A549 (cell line): ENCODE measurements around the gene TRIM28. TPM values are rescaled to one million over a fixed set of nuclear protein-coding genes. Genes with fewer than 3 reads are reported as not detected.
A peak's percentile ranks its signal among the peaks of the same experiment; 100 is the strongest.
"Not testable (repeated sequence)": the region's sequence is repeated elsewhere in the genome, so short reads cannot be mapped to it uniquely, and the experiment has no call there.

Experiments
- ATAC-seq, 2 experiments: fragments of 200-7000 bp in 1 of 2; fragments of >200 bp in 1 of 2; cut with Nextera tagmentation in 1 of 2; cut with Tn5 transposase in 1 of 2; 3 replicates each; pipeline versions ENCODE4 v1.8.0 to v1.9.1; 2018 to 2020; ENCODE audit warnings: mild to moderate bottlenecking in 1 of 2, moderate library complexity in 1 of 2
- CTCF ChIA-PET: fragments of 300-600 bp; sonication (Branson Sonifier 250); formaldehyde crosslinking; extraction: SDS; loops from one replicate; lab custom pipeline; 2021; ENCODE audit warnings: antibody characterized with exemption, inconsistent platforms; lab: Yijun Ruan, JAX
- POLR2A ChIA-PET: fragments of 350-600 bp; formaldehyde crosslinking; extraction: SDS; loops from one replicate; lab custom pipeline; 2021; ENCODE audit warnings: antibody characterized with exemption, inconsistent platforms; lab: Yijun Ruan, JAX
- DNase-seq, 2 experiments: peaks; one replicate each; pipeline versions ENCODE4 v3.0.0 to v3.0.0-alpha.2; 2011 to 2016; ENCODE audit warnings: low read depth in 1 of 2, low spot score in 1 of 2
- FAIRE-seq: peaks from 2 replicates; lab custom pipeline; 2011; peaks lifted over from hg19 to GRCh38; lab: Jason Lieb, UNC
- H3K27ac ChIP-seq, 2 experiments: fragments of >200 bp; sonication (Bioruptor Twin); formaldehyde crosslinking; 3 replicates each; pipeline ENCODE4 v1.5.1; 2016 to 2017
- H3K4me1 ChIP-seq: fragments of >200 bp; sonication (Bioruptor Twin); formaldehyde crosslinking; 3 replicates; pipeline ENCODE4 v1.6.1; 2016
- H3K4me2 ChIP-seq: fragments of >200 bp; sonication (Bioruptor Twin); formaldehyde crosslinking; 3 replicates; pipeline ENCODE4 v1.6.1; 2016
- H3K4me3 ChIP-seq: fragments of >200 bp; sonication (Bioruptor Twin); formaldehyde crosslinking; 3 replicates; pipeline ENCODE4 v1.5.1; 2016
- H3K9me3 ChIP-seq: fragments of >200 bp; sonication (Bioruptor Twin); formaldehyde crosslinking; 3 replicates; pipeline ENCODE4 v1.6.1; 2016
- CHD2 ChIP-seq: fragments of 150-350 bp; IDR thresholded peaks from 2 replicates; pipeline ENCODE4 v1.6.1; 2014; ENCODE audit warnings: low read length; ENCODE audit not compliant: partially characterized antibody
- EP300 ChIP-seq, 2 experiments: fragments of >200 bp; sonication (Bioruptor Twin); formaldehyde crosslinking; IDR thresholded peaks; 2 replicates in 1 of 2; 3 replicates in 1 of 2; pipeline ENCODE4 v1.6.1; 2016 to 2017
- GATA3 ChIP-seq: IDR thresholded peaks from 2 replicates; pipeline ENCODE4 v1.6.1; 2012; ENCODE audit warnings: borderline replicate concordance
- JUN ChIP-seq, 2 experiments: fragments of >200 bp; sonication (Bioruptor Twin); formaldehyde crosslinking; IDR thresholded peaks; 2 replicates in 1 of 2; 3 replicates in 1 of 2; pipeline ENCODE4 v1.6.1; 2016 to 2017
- KDM5A ChIP-seq: fragments of 200-600 bp; sonication (generic); IDR thresholded peaks from 2 replicates; pipeline ENCODE4 v1.6.1; 2016; ENCODE audit warnings: antibody characterized with exemption, mild to moderate bottlenecking
- NFE2L2 ChIP-seq: fragments of 150-350 bp; conservative IDR thresholded peaks from 2 replicates; pipeline ENCODE4 v1.6.1; 2014; ENCODE audit warnings: low read length
- NR3C1 ChIP-seq: fragments of >200 bp; sonication (Bioruptor Twin); formaldehyde crosslinking; IDR thresholded peaks from 3 replicates; pipeline ENCODE4 v1.6.1; 2017
- PHF8 ChIP-seq: fragments of 200-600 bp; sonication (generic); IDR thresholded peaks from 2 replicates; pipeline ENCODE4 v1.6.1; 2016; ENCODE audit warnings: low read depth, mild to moderate bottlenecking, antibody characterized with exemption, moderate library complexity, borderline replicate concordance
- SREBF2 ChIP-seq: fragments of 450-650 bp; IDR thresholded peaks from 2 replicates; pipeline ENCODE4 v1.6.1; 2014; ENCODE audit warnings: mild to moderate bottlenecking, moderate library complexity
- TP53 ChIP-seq: fragments of 250-450 bp; sonication (Bioruptor Pico); IDR thresholded peaks from 2 replicates; pipeline ENCODE4 v1.5.0; 2021; ENCODE audit warnings: mild to moderate bottlenecking, moderate library complexity
- ZFP36 ChIP-seq: fragments of 450-650 bp; IDR thresholded peaks from 2 replicates; pipeline ENCODE4 v1.6.1; 2014; ENCODE audit warnings: borderline replicate concordance; ENCODE audit not compliant: partially characterized antibody
- ZSCAN20 ChIP-seq: fragments of 250-450 bp; sonication (Bioruptor Pico); IDR thresholded peaks from 2 replicates; pipeline ENCODE4 v1.8.0; 2022; ENCODE audit warnings: mild to moderate bottlenecking, moderate library complexity
- WGBS: methylation state at CpG from one replicate; pipeline ENCODE4 v1.1.6; 2017; ENCODE audit errors: missing lambda C conversion rate; 5-methylcytosine and 5-hydroxymethylcytosine counted together
- polyA plus RNA-seq, 4 experiments: library from polyadenylated mRNA; depleted of rRNA in 3 of 4; stranded (reverse); fragments of >200 nt; fragmentation: RNase III in 1 of 4; extraction: RNeasy Plus Mini Kit Qiagen cat#74134 plus additional on column Dnase treatment in 1 of 4; gene quantifications; 2 replicates in 3 of 4; 3 replicates in 1 of 4; pipeline ENCODE4 v1.2.3, GENCODE V29; 2011 to 2017
- TF ChIP-seq, protein P1 (sequence below): fragments of >200 bp; sonication (Bioruptor Twin); formaldehyde crosslinking; IDR thresholded peaks from 3 replicates; pipeline ENCODE4 v1.5.1; 2016
- TF ChIP-seq, protein P2 (sequence below): IDR thresholded peaks from 2 replicates; pipeline ENCODE4 v1.6.1; 2012; ENCODE audit warnings: low read depth, borderline replicate concordance
- TF ChIP-seq, protein P3 (sequence below): fragments of 250-450 bp; sonication (Bioruptor Pico); IDR thresholded peaks from 2 replicates; pipeline ENCODE4 v1.5.0; 2021; ENCODE audit warnings: mild to moderate bottlenecking, moderate library complexity, borderline replicate concordance
- TF ChIP-seq, protein P4 (sequence below): IDR thresholded peaks from 2 replicates; pipeline ENCODE4 v1.6.1; 2012

The TRIM28 gene
- polyA plus RNA-seq, 2 of the 4 experiments (the other 2 are of a cell fraction) = 576 to 656 TPM

DNA sequence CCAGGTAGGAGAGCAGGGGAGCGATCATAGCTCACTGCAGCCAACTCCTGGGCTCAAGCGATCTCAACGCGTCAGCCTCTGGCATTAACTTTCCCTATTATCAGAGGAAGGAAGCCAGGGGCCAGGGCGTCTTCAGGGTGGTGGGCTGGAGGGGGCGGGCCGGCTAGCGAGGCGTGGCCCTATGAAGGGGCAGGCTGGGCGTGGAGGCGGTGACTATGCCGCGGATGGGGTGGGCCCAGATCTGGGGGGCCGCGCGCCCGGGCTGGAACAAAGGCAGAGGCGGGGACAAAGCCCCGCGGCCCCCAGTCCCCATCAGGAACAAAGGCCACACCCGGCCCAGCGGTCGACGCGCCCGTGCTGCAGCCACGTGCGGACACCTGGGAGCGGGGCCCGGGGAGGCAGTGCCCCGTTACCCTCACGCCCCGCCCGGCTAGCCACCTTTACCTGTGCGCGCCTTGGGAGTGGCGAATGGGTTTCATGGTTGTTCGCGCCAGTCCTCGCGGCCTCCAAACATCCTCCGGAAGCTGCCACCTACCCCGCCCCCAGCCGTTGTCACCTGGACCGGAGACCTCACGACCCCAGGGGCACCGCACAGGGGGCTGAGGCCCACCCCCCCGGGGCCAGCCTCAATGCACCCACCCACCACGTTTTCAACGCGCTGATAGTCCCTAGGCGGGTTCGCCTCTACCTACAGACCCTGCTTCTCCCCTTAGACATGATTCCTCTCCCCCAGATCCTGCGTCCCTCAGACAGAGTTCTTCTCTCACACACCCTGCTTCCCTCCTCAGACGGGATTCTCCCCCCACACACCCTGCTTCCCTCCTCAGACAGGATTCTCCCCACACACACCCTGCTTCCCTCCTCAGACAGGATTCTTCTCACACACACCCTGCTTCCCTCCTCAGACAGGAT is 5.4 kb upstream of the TRIM28 start (continued):
- no peak for TF ChIP-seq ZFP36

DNA sequence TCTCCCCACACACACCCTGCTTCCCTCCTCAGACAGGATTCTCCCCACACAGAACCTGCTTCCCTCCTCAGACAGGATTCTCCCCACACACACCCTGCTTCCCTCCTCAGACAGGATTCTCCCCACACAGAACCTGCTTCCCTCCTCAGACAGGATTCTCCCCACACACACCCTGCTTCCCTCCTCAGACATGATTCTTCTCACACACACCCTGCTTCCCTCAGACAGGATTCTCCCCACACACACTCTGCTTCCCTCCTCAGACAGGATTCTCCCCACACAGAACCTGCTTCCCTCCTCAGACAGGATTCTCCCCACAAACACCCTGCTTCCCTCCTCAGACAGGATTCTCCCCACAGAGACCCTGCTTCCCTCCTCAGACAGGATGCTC is 4.7 kb upstream of the TRIM28 start:
- H3K4me2 ChIP-seq, POLR2A ChIA-PET, H3K27ac ChIP-seq, DNase-seq, H3K9me3 ChIP-seq, CTCF ChIA-PET, ATAC-seq, FAIRE-seq, H3K4me3 ChIP-seq, H3K4me1 ChIP-seq: not testable (repeated sequence)

DNA sequence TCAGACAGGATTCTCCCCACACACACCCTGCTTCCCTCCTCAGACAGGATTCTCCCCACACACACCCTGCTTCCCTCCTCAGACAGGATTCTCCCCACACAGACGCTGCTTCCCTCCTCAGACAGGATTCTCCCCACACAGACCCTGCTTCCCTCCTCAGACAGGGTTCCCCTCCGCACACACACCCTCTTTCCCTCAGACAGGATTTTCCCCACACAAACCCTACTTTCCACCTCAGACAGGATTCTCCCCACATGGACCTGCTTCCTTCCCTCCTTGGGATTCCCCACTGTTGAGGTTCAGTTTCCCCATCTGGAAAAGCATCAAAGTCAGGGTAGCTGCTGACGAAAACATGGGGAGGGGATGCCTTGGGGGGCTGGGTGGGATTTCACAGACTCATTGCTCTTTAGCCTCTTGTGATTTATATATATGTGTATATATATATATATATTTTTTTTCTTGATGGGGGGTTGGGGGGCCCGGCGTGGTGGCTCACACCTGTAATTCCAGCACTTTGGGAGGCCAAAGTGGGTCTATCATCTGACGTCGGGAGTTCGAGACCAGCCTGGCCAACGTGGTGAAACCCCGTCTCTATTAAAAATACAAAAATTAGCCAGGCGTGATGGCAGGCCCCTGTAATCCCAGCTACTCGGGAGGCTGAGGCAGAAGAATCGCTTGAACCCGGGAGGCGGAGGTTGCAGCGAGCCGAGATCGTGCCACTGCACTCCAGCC is 1.1 kb upstream of the TRIM28 start:
- POLR2A ChIA-PET = interaction anchor here (0.7 to 4.1 kb wide), 13 partner anchors 11 to 724 kb away, joined by 3 to 184 read pairs (median 10); partner anchors contain the start of genes CHMP2A, RNF225, UBE2M and ZBTB45
- ATAC-seq, FAIRE-seq, H3K9me3 ChIP-seq, DNase-seq, H3K4me3 ChIP-seq: not testable (repeated sequence)
- Histone ChIP-seq H3K4me2 (peak overlapping the region; percentile 84), H3K27ac (peak overlapping the region; percentile 87 to 95; a peak in 5 of 6 replicates), H3K4me1 (peaks cover 23% of the 10 kb centered on the region)
- WGBS = 83% methylated on average over 18 of the region's 18 CpGs
- CTCF ChIA-PET = interaction anchor here (0.7 to 13.8 kb wide), 2 partner anchors 23 to 68 kb away, joined by 3 to 222 read pairs; partner anchors contain the start of gene ZBTB45

DNA sequence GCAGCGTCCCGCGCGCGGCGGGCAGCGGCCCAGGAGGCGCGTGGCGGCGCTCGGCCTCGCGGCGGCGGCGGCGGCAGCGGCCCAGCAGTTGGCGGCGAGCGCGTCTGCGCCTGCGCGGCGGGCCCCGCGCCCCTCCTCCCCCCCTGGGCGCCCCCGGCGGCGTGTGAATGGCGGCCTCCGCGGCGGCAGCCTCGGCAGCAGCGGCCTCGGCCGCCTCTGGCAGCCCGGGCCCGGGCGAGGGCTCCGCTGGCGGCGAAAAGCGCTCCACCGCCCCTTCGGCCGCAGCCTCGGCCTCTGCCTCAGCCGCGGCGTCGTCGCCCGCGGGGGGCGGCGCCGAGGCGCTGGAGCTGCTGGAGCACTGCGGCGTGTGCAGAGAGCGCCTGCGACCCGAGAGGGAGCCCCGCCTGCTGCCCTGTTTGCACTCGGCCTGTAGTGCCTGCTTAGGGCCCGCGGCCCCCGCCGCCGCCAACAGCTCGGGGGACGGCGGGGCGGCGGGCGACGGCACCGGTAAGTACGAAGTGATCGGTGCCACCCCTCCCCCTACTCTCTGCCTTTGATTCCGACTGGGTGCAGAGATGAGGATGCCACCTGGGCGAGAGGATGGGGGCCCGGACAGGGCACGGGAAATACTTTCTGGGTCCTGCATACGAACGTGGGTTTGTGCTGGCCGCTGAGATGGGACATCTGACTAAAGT is 874 bp downstream of the TRIM28 start:
- POLR2A ChIA-PET = interaction anchor here (1.0 to 4.1 kb wide), 17 partner anchors 9 to 182 kb away, joined by 3 to 184 read pairs (median 8); partner anchors contain the start of genes CHMP2A, MZF1, SLC27A5 and UBE2M
- no peaks in the 10 kb centered on the region for H3K9me3 ChIP-seq
- DNase-seq (peak; percentile 40 to 75), FAIRE-seq (no peak), ATAC-seq (peak in 1 of 2 experiments; percentile 37; a peak in 3 of 6 replicates)
- H3K4me1 ChIP-seq = peaks cover 23% of the 10 kb centered on the region
- H3K4me2 ChIP-seq = peak overlapping the region; percentile 95
- CTCF ChIA-PET = interaction anchor here (1.3 to 13.8 kb wide), 4 partner anchors 9 to 31 kb away, joined by 3 to 222 read pairs (median 5); partner anchors contain the start of genes CHMP2A and ZBTB45
- H3K27ac ChIP-seq = peak overlapping the region; percentile 87 to 95
- no peak; the same call in 1 of the 2 replicates for TF ChIP-seq TP53
- TF ChIP-seq JUN (IDR thresholded peaks at IDR 0.05) = peak; percentile 13 to 25; a peak in 2 of 5 replicates
- under 1% methylated on average over 20 of the region's 92 CpGs for WGBS
- H3K4me3 ChIP-seq = peak overlapping the region; percentile 97

DNA sequence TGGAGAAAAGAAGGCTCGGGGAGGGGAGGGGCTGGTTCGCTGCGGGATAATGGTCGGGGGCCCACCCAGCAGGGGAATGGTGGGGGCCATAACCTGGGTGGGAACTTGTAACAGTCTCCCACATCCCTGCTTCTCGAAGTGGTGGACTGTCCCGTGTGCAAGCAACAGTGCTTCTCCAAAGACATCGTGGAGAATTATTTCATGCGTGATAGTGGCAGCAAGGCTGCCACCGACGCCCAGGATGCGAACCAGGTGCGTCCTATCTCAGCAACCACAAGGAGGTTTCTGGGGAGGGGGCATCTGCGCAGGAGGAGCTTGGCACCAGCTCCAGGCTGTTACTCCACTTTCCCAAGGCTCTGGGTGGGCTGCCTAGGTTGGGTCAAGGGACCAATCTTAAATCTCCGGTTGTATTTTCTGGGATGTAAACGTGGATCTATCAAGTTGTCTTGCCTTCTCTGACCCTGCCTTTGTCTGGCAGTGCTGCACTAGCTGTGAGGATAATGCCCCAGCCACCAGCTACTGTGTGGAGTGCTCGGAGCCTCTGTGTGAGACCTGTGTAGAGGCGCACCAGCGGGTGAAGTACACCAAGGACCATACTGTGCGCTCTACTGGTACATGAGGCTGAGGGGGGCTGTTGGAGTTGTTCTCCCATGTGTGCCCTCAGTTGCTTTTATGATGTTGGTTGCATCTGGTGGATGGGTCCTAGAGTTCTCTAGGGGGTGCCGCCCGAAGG is 1.6 kb downstream of the TRIM28 start:
- ATAC-seq (no peak), DNase-seq (no peak), FAIRE-seq (no peak)
- Histone ChIP-seq H3K27ac (peak overlapping the region; percentile 87 to 95), H3K4me3 (peak overlapping the region; percentile 97), H3K4me1 (peaks cover 23% of the 10 kb centered on the region), H3K9me3 (no peaks in the 10 kb centered on the region), H3K4me2 (peak overlapping the region; percentile 95)
- ChIA-PET CTCF (interaction anchor here (1.3 to 13.8 kb wide), 3 partner anchors 8 to 31 kb away, joined by 3 to 222 read pairs (median 4); partner anchors contain the start of gene ZBTB45), POLR2A (interaction anchor here (1.8 to 4.1 kb wide), 4 partner anchors 9 to 31 kb away, joined by 5 to 184 read pairs (median 70); partner anchors contain the start of genes CHMP2A, UBE2M and ZBTB45)
- TF ChIP-seq, protein P1, sequence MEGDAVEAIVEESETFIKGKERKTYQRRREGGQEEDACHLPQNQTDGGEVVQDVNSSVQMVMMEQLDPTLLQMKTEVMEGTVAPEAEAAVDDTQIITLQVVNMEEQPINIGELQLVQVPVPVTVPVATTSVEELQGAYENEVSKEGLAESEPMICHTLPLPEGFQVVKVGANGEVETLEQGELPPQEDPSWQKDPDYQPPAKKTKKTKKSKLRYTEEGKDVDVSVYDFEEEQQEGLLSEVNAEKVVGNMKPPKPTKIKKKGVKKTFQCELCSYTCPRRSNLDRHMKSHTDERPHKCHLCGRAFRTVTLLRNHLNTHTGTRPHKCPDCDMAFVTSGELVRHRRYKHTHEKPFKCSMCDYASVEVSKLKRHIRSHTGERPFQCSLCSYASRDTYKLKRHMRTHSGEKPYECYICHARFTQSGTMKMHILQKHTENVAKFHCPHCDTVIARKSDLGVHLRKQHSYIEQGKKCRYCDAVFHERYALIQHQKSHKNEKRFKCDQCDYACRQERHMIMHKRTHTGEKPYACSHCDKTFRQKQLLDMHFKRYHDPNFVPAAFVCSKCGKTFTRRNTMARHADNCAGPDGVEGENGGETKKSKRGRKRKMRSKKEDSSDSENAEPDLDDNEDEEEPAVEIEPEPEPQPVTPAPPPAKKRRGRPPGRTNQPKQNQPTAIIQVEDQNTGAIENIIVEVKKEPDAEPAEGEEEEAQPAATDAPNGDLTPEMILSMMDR = no peak
- no peak for TF ChIP-seq EP300 (IDR thresholded peaks at IDR 0.05)
- TF ChIP-seq, protein P2, sequence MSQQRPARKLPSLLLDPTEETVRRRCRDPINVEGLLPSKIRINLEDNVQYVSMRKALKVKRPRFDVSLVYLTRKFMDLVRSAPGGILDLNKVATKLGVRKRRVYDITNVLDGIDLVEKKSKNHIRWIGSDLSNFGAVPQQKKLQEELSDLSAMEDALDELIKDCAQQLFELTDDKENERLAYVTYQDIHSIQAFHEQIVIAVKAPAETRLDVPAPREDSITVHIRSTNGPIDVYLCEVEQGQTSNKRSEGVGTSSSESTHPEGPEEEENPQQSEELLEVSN = no peak
- no peak for TF ChIP-seq CHD2
- no peak for TF ChIP-seq ZSCAN20 (CRISPR knock-in tag)
- no peak for TF ChIP-seq NR3C1
- TF ChIP-seq, protein P3, sequence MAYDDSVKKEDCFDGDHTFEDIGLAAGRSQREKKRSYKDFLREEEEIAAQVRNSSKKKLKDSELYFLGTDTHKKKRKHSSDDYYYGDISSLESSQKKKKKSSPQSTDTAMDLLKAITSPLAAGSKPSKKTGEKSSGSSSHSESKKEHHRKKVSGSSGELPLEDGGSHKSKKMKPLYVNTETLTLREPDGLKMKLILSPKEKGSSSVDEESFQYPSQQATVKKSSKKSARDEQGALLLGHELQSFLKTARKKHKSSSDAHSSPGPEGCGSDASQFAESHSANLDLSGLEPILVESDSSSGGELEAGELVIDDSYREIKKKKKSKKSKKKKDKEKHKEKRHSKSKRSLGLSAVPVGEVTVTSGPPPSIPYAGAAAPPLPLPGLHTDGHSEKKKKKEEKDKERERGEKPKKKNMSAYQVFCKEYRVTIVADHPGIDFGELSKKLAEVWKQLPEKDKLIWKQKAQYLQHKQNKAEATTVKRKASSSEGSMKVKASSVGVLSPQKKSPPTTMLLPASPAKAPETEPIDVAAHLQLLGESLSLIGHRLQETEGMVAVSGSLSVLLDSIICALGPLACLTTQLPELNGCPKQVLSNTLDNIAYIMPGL = no peak
- no peak for TF ChIP-seq GATA3
- TF ChIP-seq NFE2L2 = no peak
- TF ChIP-seq, protein P4, sequence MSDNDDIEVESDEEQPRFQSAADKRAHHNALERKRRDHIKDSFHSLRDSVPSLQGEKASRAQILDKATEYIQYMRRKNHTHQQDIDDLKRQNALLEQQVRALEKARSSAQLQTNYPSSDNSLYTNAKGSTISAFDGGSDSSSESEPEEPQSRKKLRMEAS = no peak
- TF ChIP-seq PHF8 = no peak
- TF ChIP-seq SREBF2 = no peak
- TF ChIP-seq KDM5A = no peak
- WGBS = 4% methylated on average over 21 of the region's 21 CpGs
